Panc1 (cell line): ENCODE results near the gene CRKL. TPM values are rescaled to one million over a fixed set of nuclear protein-coding genes. Genes with fewer than 3 reads are reported as not detected.

Experiments
- ATAC-seq: fragments of 200-7000 bp; cut with Tn5 transposase; 2 replicates; pipeline ENCODE4 v1.9.1; 2020; ENCODE audit warnings: mild to moderate bottlenecking, moderate library complexity
- BruUV-seq: library from RNA; stranded (reverse); fragments of 400-500 nt; replicated peaks from 2 replicates; lab custom pipeline; 2021; lab: Mats Ljungman, UMichigan
- CTCF ChIA-PET: fragments of 300-600 bp; sonication (Branson Sonifier 250); formaldehyde crosslinking; loops from one replicate; lab custom pipeline; 2022; ENCODE audit warnings: antibody characterized with exemption; lab: Charles Lee
- POLR2A ChIA-PET: fragments of 300-600 bp; sonication (Branson Sonifier 250); formaldehyde crosslinking; loops from one replicate; lab custom pipeline; 2022; ENCODE audit warnings: antibody characterized with exemption; lab: Charles Lee
- DNase-seq: peaks from one replicate; pipeline ENCODE4 v3.0.0-alpha.2; 2010; ENCODE audit warnings: low read depth, low spot score
- H3K27ac ChIP-seq: 2 replicates; pipeline ENCODE4 v1.5.1; 2011; ENCODE audit warnings: mild to moderate bottlenecking, low read length, inconsistent platforms
- H3K27me3 ChIP-seq: fragments of 200-500 bp; sonication (Bioruptor generic); 2 replicates; pipeline ENCODE4 v1.6.0; 2014; ENCODE audit warnings: low read length, inconsistent platforms; ENCODE audit not compliant: control insufficient read depth, insufficient read depth
- H3K36me3 ChIP-seq: fragments of 200-500 bp; sonication (Bioruptor generic); 2 replicates; pipeline ENCODE4 v1.5.1; 2014; ENCODE audit warnings: inconsistent platforms, mild to moderate bottlenecking, low read length, moderate library complexity; ENCODE audit not compliant: control insufficient read depth, insufficient read depth
- H3K4me1 ChIP-seq: 2 replicates; pipeline ENCODE4 v1.5.1; 2011; ENCODE audit warnings: inconsistent platforms, mild to moderate bottlenecking, low read length, moderate library complexity; ENCODE audit not compliant: control insufficient read depth, insufficient read depth
- H3K4me3 ChIP-seq, 2 experiments: 2 replicates each; pipeline ENCODE4 v1.5.1; 2011 to 2012; ENCODE audit warnings: low read depth in 2 of 2, low read length in 2 of 2, mild to moderate bottlenecking in 2 of 2, inconsistent platforms in 1 of 2, moderate library complexity in 1 of 2
- H3K9me3 ChIP-seq: fragments of 200-500 bp; sonication (Bioruptor generic); 2 replicates; pipeline ENCODE4 v1.5.1; 2014; ENCODE audit warnings: low read depth, mild to moderate bottlenecking, inconsistent platforms, low read length, moderate library complexity; ENCODE audit not compliant: control insufficient read depth, insufficient read depth
- POLR2AphosphoS5 ChIP-seq: IDR thresholded peaks from 2 replicates; pipeline ENCODE4 v1.6.1; 2012; ENCODE audit warnings: mild to moderate bottlenecking, low read depth, low read length, moderate library complexity
- REST ChIP-seq, 2 experiments: IDR thresholded peaks; 2 replicates each; pipeline ENCODE4 v1.6.1; 2011 to 2012; ENCODE audit warnings: low read depth in 2 of 2, control low read depth in 1 of 2, low read length in 1 of 2, mild to moderate bottlenecking in 1 of 2, moderate library complexity in 1 of 2; ENCODE audit not compliant: insufficient read depth in 1 of 2
- SIN3A ChIP-seq: IDR thresholded peaks from 2 replicates; pipeline ENCODE4 v1.6.1; 2012; ENCODE audit warnings: low read depth, mild to moderate bottlenecking, low read length, moderate library complexity, borderline replicate concordance; ENCODE audit not compliant: insufficient read depth
- TCF7L2 ChIP-seq: IDR thresholded peaks from 2 replicates; pipeline ENCODE4 v1.6.1; 2011; ENCODE audit warnings: mild to moderate bottlenecking, low read depth, low read length, inconsistent platforms
- in situ Hi-C: cut with HindIII; loops from 2 replicates; pipeline ENCODE4 v1.10.0; 2016; ENCODE audit warnings: low sequenced_read_pairs, low pct_unique_long_range_greater_than_20kb
- intact Hi-C: fragments of 100-400 bp; cut with micrococcal nuclease; formaldehyde crosslinking; loops from one replicate; pipeline ENCODE4 v1.10.0; 2022; ENCODE audit not compliant: unreplicated experiment
- total RNA-seq: library from RNA; stranded (reverse); gene quantifications from one replicate; pipeline ENCODE4 v1.2.1, GENCODE V29; 2021; ENCODE audit not compliant: unreplicated experiment
- TF ChIP-seq, protein P1 (sequence below): fragments of 450-650 bp; IDR thresholded peaks from 2 replicates; pipeline ENCODE4 v1.5.1; 2017; ENCODE audit warnings: mild to moderate bottlenecking

CRKL gene
- total RNA-seq, 1 experiment from 2014 or later: 59.4 TPM

- Histone ChIP-seq H3K27ac (peak overlapping the region; percentile 69), H3K4me1 (peaks cover 28% of the 10 kb centered on the region), H3K27me3 (no peaks in the 10 kb centered on the region), H3K36me3 (no peaks in the 10 kb centered on the region; the same call in none of the 2 replicates), H3K4me3 (no peak overlapping the region), H3K9me3 (no peaks in the 10 kb centered on the region)
- no TSS peak for BruUV-seq
- DNase-seq (no peak), ATAC-seq (no peak)
- intact Hi-C loops (no loop called here), in situ Hi-C loops (no loop called here)
- POLR2A ChIA-PET: no interaction called here
- CTCF ChIA-PET: interaction anchor here (0.8 kb wide), 1 partner anchor 67 kb away, joined by 6 read pairs; no protein-coding TSS in a partner anchor
- TF ChIP-seq, protein P1, sequence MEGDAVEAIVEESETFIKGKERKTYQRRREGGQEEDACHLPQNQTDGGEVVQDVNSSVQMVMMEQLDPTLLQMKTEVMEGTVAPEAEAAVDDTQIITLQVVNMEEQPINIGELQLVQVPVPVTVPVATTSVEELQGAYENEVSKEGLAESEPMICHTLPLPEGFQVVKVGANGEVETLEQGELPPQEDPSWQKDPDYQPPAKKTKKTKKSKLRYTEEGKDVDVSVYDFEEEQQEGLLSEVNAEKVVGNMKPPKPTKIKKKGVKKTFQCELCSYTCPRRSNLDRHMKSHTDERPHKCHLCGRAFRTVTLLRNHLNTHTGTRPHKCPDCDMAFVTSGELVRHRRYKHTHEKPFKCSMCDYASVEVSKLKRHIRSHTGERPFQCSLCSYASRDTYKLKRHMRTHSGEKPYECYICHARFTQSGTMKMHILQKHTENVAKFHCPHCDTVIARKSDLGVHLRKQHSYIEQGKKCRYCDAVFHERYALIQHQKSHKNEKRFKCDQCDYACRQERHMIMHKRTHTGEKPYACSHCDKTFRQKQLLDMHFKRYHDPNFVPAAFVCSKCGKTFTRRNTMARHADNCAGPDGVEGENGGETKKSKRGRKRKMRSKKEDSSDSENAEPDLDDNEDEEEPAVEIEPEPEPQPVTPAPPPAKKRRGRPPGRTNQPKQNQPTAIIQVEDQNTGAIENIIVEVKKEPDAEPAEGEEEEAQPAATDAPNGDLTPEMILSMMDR: no peak
- TF ChIP-seq REST (IDR thresholded peaks at IDR 0.05; ENCODE audit: insufficient read depth in 1 of 2, low read depth in 2 of 2, low read length in 1 of 2): no peak
- no peak for TF ChIP-seq SIN3A
- TF ChIP-seq TCF7L2: no peak
- TF ChIP-seq POLR2AphosphoS5: no peak
Observed at GRCh38 chr22:20952544-20953341, 35.5 kb downstream of the CRKL start.

GRCh38 chr22:20953342-20953608 lies 36.1 kb downstream of the CRKL start:
- ChIA-PET POLR2A (no interaction called here), CTCF (no interaction called here)
- DNase-seq (no peak), ATAC-seq (no peak)
- no peaks in the 10 kb centered on the region; the same call in none of the 2 replicates for H3K36me3 ChIP-seq
- no peaks in the 10 kb centered on the region for H3K9me3 ChIP-seq
- intact Hi-C loops: no loop called here
- H3K4me3 ChIP-seq: no peak overlapping the region
- no peaks in the 10 kb centered on the region for H3K27me3 ChIP-seq
- H3K27ac ChIP-seq: peak overlapping the region; percentile 69
- TF ChIP-seq, protein P1: no peak
- TF ChIP-seq POLR2AphosphoS5 (no peak), SIN3A (no peak), REST (IDR thresholded peaks at IDR 0.05; ENCODE audit: insufficient read depth in 1 of 2, low read depth in 2 of 2, low read length in 1 of 2) (no peak), TCF7L2 (no peak)
- BruUV-seq: no TSS peak
- in situ Hi-C loops: no loop called here
- peaks cover 31% of the 10 kb centered on the region for H3K4me1 ChIP-seq
